T-helper 1 cell treated with Interleukin-12 subunit alpha and Interleukin-12 subunit beta and Interleukin-4 antibody, amounts not matched to agents 30 μg/mL and 1 μg/mL, for 36 hours (primary cell): ENCODE measurements around the gene C5AR1.
"Not testable (repeated sequence)": the region's sequence is repeated elsewhere in the genome, so short reads cannot be mapped to it uniquely, and the experiment has no call there.

ENCODE experiments used
- H3K27ac Mint-ChIP-seq: one replicate; pipeline ENCODE4 v1.8.0; 2021; ENCODE audit warnings: mild to moderate bottlenecking, mixed read lengths
- H3K27me3 Mint-ChIP-seq: one replicate; pipeline ENCODE4 v1.8.0; 2021; ENCODE audit warnings: low read depth, mixed read lengths
- H3K36me3 Mint-ChIP-seq: one replicate; pipeline ENCODE4 v1.8.0; 2021; ENCODE audit warnings: low read depth, mixed read lengths
- H3K4me1 Mint-ChIP-seq: one replicate; pipeline ENCODE4 v1.8.0; 2021; ENCODE audit warnings: low read depth, mixed read lengths
- H3K4me3 Mint-ChIP-seq: one replicate; pipeline ENCODE4 v1.8.0; 2021; ENCODE audit warnings: mild to moderate bottlenecking, moderate library complexity, mixed read lengths
- H3K9me3 Mint-ChIP-seq: one replicate; pipeline ENCODE4 v1.8.0; 2021; ENCODE audit warnings: mixed read lengths

C5AR1 gene

DNA sequence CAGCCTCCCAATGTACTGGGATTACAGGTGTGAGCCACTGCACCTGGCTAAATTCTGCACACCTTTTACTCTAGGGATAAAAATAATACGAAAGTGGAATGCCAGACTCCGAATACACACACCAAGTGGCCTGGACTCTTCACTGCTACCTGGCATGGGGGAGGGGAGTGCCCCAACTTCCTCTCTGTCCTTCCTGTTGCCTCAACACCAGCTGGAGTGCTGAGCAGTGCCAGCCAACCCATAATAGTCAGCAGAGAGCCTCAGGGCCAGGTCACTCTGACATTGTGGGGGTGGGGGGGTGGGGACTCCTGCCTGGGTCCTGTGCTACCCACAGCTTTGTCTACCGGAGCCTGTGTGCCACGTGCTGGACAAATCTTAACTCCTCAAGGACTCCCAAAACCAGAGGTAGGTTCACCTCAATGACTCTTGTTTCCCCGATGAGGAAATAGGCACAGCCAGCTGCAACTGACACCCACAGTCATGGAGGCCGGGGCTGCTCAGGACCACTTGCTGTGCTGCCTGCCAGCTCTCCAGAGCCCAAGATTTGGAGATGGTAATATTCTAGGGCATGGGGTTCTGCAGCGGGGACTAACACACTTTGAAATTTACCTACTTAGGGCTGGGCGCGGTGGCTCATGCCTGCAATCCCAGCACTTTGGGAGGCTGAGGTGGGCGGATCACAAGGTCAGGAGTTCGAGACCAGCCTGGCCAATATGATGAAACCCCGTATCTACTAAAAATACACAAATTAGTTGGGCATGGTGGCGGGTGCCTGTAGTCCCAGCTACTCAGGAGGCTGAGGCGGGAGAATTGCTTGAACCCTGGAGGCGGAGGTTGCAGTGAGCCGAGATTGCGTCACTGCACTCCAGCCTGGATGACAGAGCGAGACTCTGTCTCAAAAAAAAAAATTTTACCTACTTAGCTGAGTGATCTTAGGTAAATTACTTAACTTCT lies 27.4 kb downstream of the C5AR1 start:
- not testable (repeated sequence) for H3K27ac Mint-ChIP-seq, H3K36me3 Mint-ChIP-seq, H3K4me3 Mint-ChIP-seq, H3K27me3 Mint-ChIP-seq, H3K9me3 Mint-ChIP-seq, H3K4me1 Mint-ChIP-seq

- Mint-ChIP-seq H3K27ac (no peak overlapping the region), H3K4me1 (peaks cover 7% of the 10 kb centered on the region), H3K36me3 (no peaks in the 10 kb centered on the region), H3K4me3 (no peak overlapping the region), H3K27me3 (no peaks in the 10 kb centered on the region), H3K9me3 (peaks cover 4% of the 10 kb centered on the region)
Measured at GRCh38 chr19:47339196-47339880, 29.7 kb downstream of the C5AR1 start.

- Mint-ChIP-seq H3K27me3 (no peaks in the 10 kb centered on the region), H3K27ac (no peak overlapping the region), H3K4me1 (peaks cover 7% of the 10 kb centered on the region), H3K9me3 (peaks cover 4% of the 10 kb centered on the region), H3K36me3 (no peaks in the 10 kb centered on the region), H3K4me3 (no peak overlapping the region)
Measured at GRCh38 chr19:47340477-47341208, 31.0 kb downstream of the C5AR1 start.

DNA sequence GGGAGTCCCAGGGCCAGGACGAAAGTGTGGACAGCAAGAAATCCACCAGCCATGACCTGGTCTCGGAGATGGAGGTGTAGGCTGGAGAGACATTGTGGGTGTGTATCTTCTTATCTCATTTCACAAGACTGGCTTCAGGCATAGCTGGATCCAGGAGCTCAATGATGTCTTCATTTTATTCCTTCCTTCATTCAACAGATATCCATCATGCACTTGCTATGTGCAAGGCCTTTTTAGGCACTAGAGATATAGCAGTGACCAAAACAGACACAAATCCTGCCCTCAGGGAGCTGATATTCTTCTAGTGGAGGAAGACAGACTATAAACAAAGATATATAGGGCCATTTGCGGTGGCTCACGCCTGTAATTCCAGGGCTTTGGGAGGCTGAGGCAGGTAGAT lies 32.1 kb downstream of the C5AR1 start:
- Mint-ChIP-seq H3K9me3 (peaks cover 4% of the 10 kb centered on the region), H3K27me3 (no peaks in the 10 kb centered on the region), H3K27ac (no peak overlapping the region), H3K4me3 (no peak overlapping the region), H3K36me3 (no peaks in the 10 kb centered on the region), H3K4me1 (peaks cover under 1% of the 10 kb centered on the region)

DNA sequence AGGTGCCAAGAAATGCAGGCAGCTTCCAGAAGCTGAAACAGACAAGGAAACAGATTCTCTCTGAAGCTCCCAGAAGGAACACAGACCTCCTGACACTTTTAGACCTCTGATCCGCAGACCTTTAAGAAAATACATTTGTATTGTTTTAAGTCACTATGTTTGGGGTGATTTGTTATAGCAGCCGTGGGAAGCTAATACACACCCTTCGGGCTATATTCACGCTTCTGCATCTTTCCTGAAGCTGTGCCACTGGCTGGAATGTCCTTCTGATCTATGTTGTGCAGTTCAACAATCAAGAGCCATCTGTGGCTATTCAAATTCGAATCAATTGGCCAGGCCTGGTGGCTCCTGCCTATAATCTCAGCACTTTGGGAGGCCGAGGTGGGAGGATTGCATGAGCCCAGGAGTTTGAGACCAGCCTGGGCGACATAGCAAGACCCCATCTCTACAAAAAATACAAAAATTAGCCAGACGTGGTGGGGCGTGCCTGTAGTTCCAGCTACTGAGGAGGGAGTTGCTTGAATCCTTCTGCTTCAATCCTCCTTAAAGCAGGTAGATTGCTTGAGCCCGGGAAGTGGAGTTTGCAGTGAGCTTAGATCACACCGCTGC lies 33.6 kb downstream of the C5AR1 start:
- no peak overlapping the region for H3K4me3 Mint-ChIP-seq
- H3K9me3 Mint-ChIP-seq = peaks cover 4% of the 10 kb centered on the region
- no peaks in the 10 kb centered on the region for H3K36me3 Mint-ChIP-seq
- H3K27me3 Mint-ChIP-seq = no peaks in the 10 kb centered on the region
- no peak overlapping the region for H3K27ac Mint-ChIP-seq
- peaks cover 1% of the 10 kb centered on the region for H3K4me1 Mint-ChIP-seq

DNA sequence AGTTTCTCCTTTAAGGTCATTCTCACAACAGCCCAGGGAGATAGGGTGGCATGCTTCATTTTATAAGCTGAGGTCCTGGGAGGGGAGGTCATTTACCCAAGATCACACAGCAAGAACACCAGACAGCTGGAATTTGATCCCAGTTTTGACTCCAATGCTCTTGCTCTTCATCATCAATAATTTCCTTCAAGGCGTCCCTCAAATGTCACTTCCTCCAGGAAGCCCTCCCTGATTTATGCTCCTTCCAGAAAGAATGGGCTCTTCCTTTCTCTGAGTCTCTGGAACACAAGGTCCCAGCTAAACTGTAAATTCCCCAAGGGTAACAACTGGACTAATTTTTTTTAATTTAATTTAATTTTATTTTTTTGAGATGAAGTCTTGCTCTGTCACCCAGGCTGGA lies 34.8 kb downstream of the C5AR1 start:
- Mint-ChIP-seq H3K36me3 (peaks cover 3% of the 10 kb centered on the region), H3K9me3 (peaks cover 4% of the 10 kb centered on the region), H3K4me3 (no peak overlapping the region), H3K27me3 (no peaks in the 10 kb centered on the region), H3K27ac (no peak overlapping the region), H3K4me1 (peaks cover 10% of the 10 kb centered on the region)

DNA sequence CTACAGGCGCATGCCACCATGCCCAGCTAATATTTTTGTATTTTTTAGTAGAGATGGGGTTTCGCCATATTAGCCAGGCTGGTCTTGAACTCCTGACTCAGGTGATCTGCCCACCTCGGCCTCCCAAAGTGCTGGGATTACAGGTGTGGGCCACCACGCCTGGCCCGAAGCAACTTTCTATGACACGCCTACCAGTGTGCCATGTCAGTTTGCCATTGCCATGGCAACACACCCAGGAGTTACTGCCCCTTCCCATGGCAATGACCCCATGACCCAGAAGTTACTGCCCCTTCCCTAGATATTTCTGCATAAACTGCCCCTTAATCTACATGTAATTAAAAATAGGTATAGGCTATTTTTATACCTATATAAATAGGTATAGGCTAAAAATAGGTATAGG lies 36.4 kb downstream of the C5AR1 start:
- not testable (repeated sequence) for H3K4me3 Mint-ChIP-seq, H3K36me3 Mint-ChIP-seq, H3K27ac Mint-ChIP-seq, H3K9me3 Mint-ChIP-seq, H3K27me3 Mint-ChIP-seq
- H3K4me1 Mint-ChIP-seq = peaks cover 20% of the 10 kb centered on the region

DNA sequence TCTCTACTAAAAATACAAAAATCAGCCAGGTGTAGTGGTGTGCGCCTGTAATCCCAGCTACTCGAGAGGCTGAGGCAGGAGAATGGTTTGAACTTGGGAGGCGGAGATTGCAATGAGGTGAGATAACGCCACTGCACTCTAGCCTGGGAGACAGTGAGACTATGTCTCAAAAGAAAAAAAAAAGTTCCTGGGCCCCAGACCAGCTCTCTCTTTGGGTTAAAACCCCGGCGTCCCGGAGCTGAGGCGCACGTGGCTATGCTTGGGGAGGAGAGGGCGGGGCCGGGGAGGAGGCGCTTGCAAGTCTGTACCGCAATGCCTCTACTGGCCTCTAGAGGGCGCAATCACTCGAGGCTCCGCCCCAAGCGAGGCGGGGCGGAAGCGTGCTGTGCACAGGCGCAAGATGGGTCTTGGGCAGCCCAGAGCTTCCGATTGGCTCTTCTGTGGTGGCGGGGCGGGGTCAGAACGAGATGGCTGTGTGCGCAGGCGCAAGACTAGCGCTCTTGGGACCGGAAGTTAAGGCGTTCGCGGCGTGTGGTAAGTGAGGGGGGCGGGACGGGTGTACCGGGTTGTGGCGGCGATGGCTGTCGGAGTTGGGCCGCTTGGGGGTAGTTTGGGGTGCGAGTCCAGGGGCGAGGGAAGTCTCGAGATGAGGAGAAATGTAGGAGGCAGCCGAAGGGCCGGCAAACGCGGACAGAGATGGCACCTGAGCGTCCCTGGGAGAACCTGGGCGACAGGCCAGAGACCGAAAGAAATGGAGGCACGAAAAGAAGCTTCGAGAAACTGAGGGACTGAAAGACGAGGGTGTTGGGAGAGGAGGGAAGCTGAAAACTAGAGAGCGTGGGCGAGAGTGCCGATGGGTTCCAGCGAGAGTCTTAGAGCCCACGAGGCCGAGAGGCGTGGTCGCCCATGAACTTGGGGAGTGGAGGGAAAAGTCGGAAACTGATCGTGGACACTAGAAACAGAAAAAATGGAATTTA lies 39.4 kb downstream of the C5AR1 start, which contains the start of gene DHX34:
Gene DHX34, plus strand, starts transcription at position 497 of the 977 bp plus-strand sequence. CDS start 3,716 bp downstream, outside the sequence.
- H3K36me3 Mint-ChIP-seq = peaks cover 4% of the 10 kb centered on the region
- H3K4me1 Mint-ChIP-seq = peaks cover 24% of the 10 kb centered on the region
- H3K4me3 Mint-ChIP-seq = peak within 1 kb of the TSS; percentile 99
- H3K27ac Mint-ChIP-seq = peak within 1 kb of the TSS; percentile 95
- H3K9me3 Mint-ChIP-seq = no peaks in the 10 kb centered on the region
- H3K27me3 Mint-ChIP-seq = no peaks in the 10 kb centered on the region

DNA sequence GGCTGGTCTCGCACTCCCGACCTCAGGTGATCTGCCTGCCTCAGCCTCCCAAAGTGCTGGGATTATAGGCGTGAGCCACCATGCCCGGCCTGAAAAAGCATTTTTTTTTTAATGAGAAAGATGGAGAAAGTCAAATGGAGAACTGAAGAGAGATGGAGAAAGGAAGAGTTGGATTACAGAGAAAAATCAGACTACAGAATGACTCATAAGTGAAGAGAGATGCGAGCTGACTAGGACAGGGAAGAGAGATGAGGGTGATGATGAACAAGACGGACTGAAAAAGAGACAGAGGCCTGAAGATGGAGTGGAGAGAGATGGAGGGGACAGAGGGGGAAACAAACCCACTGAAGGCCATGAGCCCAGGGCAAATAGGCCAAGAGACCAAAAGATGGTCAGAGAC lies 41.0 kb downstream of the C5AR1 start:
- H3K36me3 Mint-ChIP-seq = peaks cover 9% of the 10 kb centered on the region
- peak overlapping the region; percentile 28 for H3K4me3 Mint-ChIP-seq
- H3K4me1 Mint-ChIP-seq = peaks cover 24% of the 10 kb centered on the region
- H3K27me3 Mint-ChIP-seq = no peaks in the 10 kb centered on the region
- H3K9me3 Mint-ChIP-seq = no peaks in the 10 kb centered on the region
- H3K27ac Mint-ChIP-seq = peak overlapping the region; percentile 0

GRCh38 chr19:47351548-47351947 lies 41.9 kb downstream of the C5AR1 start:
- no peak overlapping the region for H3K27ac Mint-ChIP-seq
- H3K27me3 Mint-ChIP-seq = no peaks in the 10 kb centered on the region
- H3K4me1 Mint-ChIP-seq = peaks cover 24% of the 10 kb centered on the region
- no peak overlapping the region for H3K4me3 Mint-ChIP-seq
- no peaks in the 10 kb centered on the region for H3K9me3 Mint-ChIP-seq
- peaks cover 14% of the 10 kb centered on the region for H3K36me3 Mint-ChIP-seq

GRCh38 chr19:47352095-47352494 lies 42.4 kb downstream of the C5AR1 start:
- peaks cover 14% of the 10 kb centered on the region for H3K36me3 Mint-ChIP-seq
- H3K4me1 Mint-ChIP-seq = peaks cover 24% of the 10 kb centered on the region
- H3K27me3 Mint-ChIP-seq = no peaks in the 10 kb centered on the region
- H3K9me3 Mint-ChIP-seq = no peaks in the 10 kb centered on the region
- H3K27ac Mint-ChIP-seq = no peak overlapping the region
- H3K4me3 Mint-ChIP-seq = no peak overlapping the region

DNA sequence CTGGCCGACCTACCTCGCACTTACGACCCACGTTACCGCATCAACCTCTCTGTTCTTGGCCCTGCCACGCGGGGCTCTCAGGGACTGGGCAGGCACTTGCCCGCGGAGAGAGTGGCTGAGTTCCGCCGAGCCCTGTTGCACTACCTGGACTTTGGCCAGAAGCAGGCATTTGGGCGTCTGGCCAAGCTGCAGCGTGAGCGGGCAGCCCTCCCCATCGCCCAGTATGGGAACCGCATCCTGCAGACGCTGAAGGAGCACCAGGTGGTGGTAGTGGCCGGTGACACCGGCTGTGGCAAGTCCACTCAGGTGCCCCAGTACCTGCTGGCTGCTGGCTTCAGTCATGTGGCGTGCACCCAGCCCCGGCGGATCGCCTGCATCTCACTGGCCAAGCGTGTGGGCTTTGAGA lies 43.6 kb downstream of the C5AR1 start:
- Mint-ChIP-seq H3K4me3 (no peak overlapping the region), H3K4me1 (peaks cover 22% of the 10 kb centered on the region), H3K27me3 (no peaks in the 10 kb centered on the region), H3K9me3 (no peaks in the 10 kb centered on the region), H3K36me3 (peaks cover 24% of the 10 kb centered on the region), H3K27ac (no peak overlapping the region)

DNA sequence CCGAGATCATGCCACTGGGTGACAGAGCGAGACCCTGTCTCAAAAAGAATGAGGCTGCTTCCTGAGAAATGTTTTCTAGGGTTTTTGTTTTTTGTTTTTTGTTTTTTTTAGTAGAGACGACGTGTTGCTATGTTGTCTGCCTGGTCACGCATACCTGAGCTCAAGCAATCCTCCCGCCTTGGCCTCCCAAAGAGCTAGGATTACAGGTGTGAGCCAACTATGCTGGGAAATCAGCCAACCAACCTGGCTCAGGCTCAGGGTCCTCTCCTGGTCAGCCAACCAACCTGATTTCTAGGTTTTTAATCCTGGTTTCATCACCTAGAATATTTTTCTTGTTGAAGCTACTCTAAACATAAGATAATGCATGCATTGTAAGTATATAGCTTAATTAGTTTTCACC lies 47.2 kb downstream of the C5AR1 start:
- Mint-ChIP-seq H3K27me3 (no peaks in the 10 kb centered on the region), H3K4me1 (no peaks in the 10 kb centered on the region), H3K27ac (no peak overlapping the region), H3K36me3 (peaks cover 36% of the 10 kb centered on the region), H3K4me3 (no peak overlapping the region), H3K9me3 (no peaks in the 10 kb centered on the region)
